Neuronal stem cell (in vitro differentiated cells): ENCODE measurements around the gene TMEM35B.

Experiments used
- DNase-seq: peaks from one replicate; pipeline ENCODE4 v3.0.0-alpha.2; 2013; ENCODE audit warnings: low spot score
- H2AFZ ChIP-seq: one replicate; pipeline ENCODE4 v1.6.1; 2013; ENCODE audit warnings: mild to moderate bottlenecking, low read length, inconsistent platforms
- H2AK5ac ChIP-seq: 2 replicates; pipeline ENCODE4 v1.6.1; 2013; ENCODE audit warnings: low read depth, mild to moderate bottlenecking, inconsistent platforms, low read length, moderate library complexity, mixed read lengths
- H2BK120ac ChIP-seq: 2 replicates; pipeline ENCODE4 v1.6.1; 2013; ENCODE audit warnings: low read depth, mild to moderate bottlenecking, inconsistent platforms, low read length, moderate library complexity, mixed read lengths
- H2BK12ac ChIP-seq: one replicate; pipeline ENCODE4 v1.6.1; 2013; ENCODE audit warnings: low read length, inconsistent platforms
- H2BK15ac ChIP-seq: 2 replicates; pipeline ENCODE4 v1.6.1; 2013; ENCODE audit warnings: mild to moderate bottlenecking, low read length, inconsistent platforms, mixed read lengths
- H2BK5ac ChIP-seq: one replicate; pipeline ENCODE4 v1.6.1; 2013; ENCODE audit warnings: inconsistent platforms, mild to moderate bottlenecking, low read length, moderate library complexity
- H3K14ac ChIP-seq: one replicate; pipeline ENCODE4 v1.6.1; 2013; ENCODE audit warnings: low read length, inconsistent platforms
- H3K18ac ChIP-seq: 2 replicates; pipeline ENCODE4 v1.6.1; 2013; ENCODE audit warnings: low read length, inconsistent platforms
- H3K23ac ChIP-seq: 2 replicates; pipeline ENCODE4 v1.6.1; 2013; ENCODE audit warnings: low read depth, mild to moderate bottlenecking, mixed read lengths, low read length, inconsistent platforms; ENCODE audit not compliant: poor library complexity
- H3K27ac ChIP-seq: replicated peaks from 3 replicates; pipeline ENCODE4 v1.5.1; 2013; ENCODE audit warnings: low read length, inconsistent platforms
- H3K27me3 ChIP-seq, 3 experiments: 2 replicates each; pipeline ENCODE4 v1.6.1; 2013; ENCODE audit warnings: low read length in 3 of 3, mild to moderate bottlenecking in 2 of 3, inconsistent platforms in 1 of 3, low read depth in 1 of 3, mixed read lengths in 1 of 3, moderate library complexity in 1 of 3; ENCODE audit not compliant: control insufficient read depth in 3 of 3, insufficient read depth in 3 of 3
- H3K36me3 ChIP-seq, 2 donors: replicated peaks in 1 of 2; 2 replicates each; pipeline ENCODE4 v1.6.1; 2013; ENCODE audit warnings: low read length in 2 of 2; ENCODE audit not compliant: control insufficient read depth in 2 of 2, insufficient read depth in 2 of 2
- H3K4ac ChIP-seq: 2 replicates; pipeline ENCODE4 v1.6.1; 2013; ENCODE audit warnings: inconsistent platforms, mild to moderate bottlenecking, low read length, moderate library complexity
- H3K4me1 ChIP-seq, 2 donors: 1 replicate in 1 of 2; 2 replicates in 1 of 2; pipeline ENCODE4 v1.6.1; 2013; ENCODE audit warnings: low read length in 2 of 2, low read depth in 1 of 2; ENCODE audit not compliant: control insufficient read depth in 2 of 2, insufficient read depth in 1 of 2
- H3K4me2 ChIP-seq: one replicate; pipeline ENCODE4 v1.6.1; 2013; ENCODE audit warnings: mild to moderate bottlenecking, low read length, inconsistent platforms; ENCODE audit not compliant: insufficient read depth, poor library complexity, severe bottlenecking
- H3K4me3 ChIP-seq, 2 donors: 2 replicates each; pipeline ENCODE4 v1.5.1; 2013; ENCODE audit warnings: low read length in 2 of 2, mild to moderate bottlenecking in 2 of 2, inconsistent platforms in 1 of 2, moderate library complexity in 1 of 2
- H3K79me1 ChIP-seq: one replicate; pipeline ENCODE4 v1.6.1; 2013; ENCODE audit warnings: low read depth, mild to moderate bottlenecking, inconsistent platforms, low read length, moderate library complexity
- H3K9ac ChIP-seq: one replicate; pipeline ENCODE4 v1.6.1; 2013; ENCODE audit warnings: mild to moderate bottlenecking, low read depth, low read length, inconsistent platforms; ENCODE audit not compliant: poor library complexity
- H3K9me3 ChIP-seq, 2 donors: replicated peaks in 1 of 2; 2 replicates each; pipeline versions ENCODE3 to v1.6.1; 2013; ENCODE audit warnings: low read length in 2 of 2, mild to moderate bottlenecking in 2 of 2, inconsistent platforms in 1 of 2, low read depth in 1 of 2, mixed read lengths in 1 of 2, moderate library complexity in 1 of 2; ENCODE audit not compliant: control insufficient read depth in 2 of 2, insufficient read depth in 1 of 2
- H4K8ac ChIP-seq: one replicate; pipeline ENCODE4 v1.6.1; 2013; ENCODE audit warnings: low read depth, mild to moderate bottlenecking, inconsistent platforms, low read length, moderate library complexity
- H4K91ac ChIP-seq: one replicate; pipeline ENCODE4 v1.6.1; 2013; ENCODE audit warnings: low read length, low read depth, mild to moderate bottlenecking, inconsistent platforms; ENCODE audit not compliant: poor library complexity
- WGBS, 2 donors: extraction: QIAGEN DNeasy Blood & Tissue Kit; methylation state at CpG; one replicate each; pipeline ENCODE4 v1.1.7; 2013; ENCODE audit warnings: missing lambda C conversion rate in 2 of 2, mixed read lengths in 1 of 2; ENCODE audit not compliant: insufficient read length in 2 of 2, insufficient replicate concordance in 1 of 2; ENCODE audit errors: extremely low coverage in 2 of 2; 5-methylcytosine and 5-hydroxymethylcytosine counted together

TMEM35B gene

DNA sequence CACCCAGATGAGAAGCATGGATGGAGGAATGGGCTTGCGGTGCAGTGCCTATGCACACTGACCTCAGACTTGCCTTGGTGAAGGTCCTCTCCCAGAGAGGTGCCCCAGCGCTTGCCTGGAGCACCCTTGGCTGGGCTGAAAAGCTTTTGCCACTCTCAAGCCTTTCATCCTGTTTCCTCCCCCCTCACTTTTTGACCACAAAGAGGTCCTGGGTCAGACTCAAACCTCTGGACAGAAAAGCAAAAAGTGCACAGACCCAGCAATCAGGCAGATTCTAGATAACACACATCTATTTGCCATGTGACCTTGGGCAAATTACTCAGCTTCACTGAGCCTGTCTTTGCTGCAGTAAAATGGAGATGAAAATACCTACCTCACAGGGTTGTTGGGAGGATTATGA is 7.3 kb downstream of the TMEM35B start:
- Histone ChIP-seq H2AFZ (no peak overlapping the region), H2AK5ac (no peak overlapping the region), H3K27ac (no peak overlapping the region), H3K14ac (no peak overlapping the region), H2BK5ac (no peak overlapping the region), H3K4me2 (no peak overlapping the region), H3K4me1 (no peaks in the 10 kb centered on the region), H3K4ac (no peak overlapping the region), H3K9me3 (no peaks in the 10 kb centered on the region), H4K8ac (no peak overlapping the region), H3K23ac (no peak overlapping the region), H3K4me3 (no peak overlapping the region), H4K91ac (no peak overlapping the region), H2BK12ac (no peak overlapping the region), H3K27me3 (no peaks in the 10 kb centered on the region), H2BK120ac (no peak overlapping the region), H3K18ac (no peak overlapping the region), H2BK15ac (no peak overlapping the region), H3K36me3 (peaks cover 0 to 11% of the 10 kb centered on the region in 2 donors), H3K79me1 (peaks cover 2% of the 10 kb centered on the region), H3K9ac (no peak overlapping the region)
- no peak for DNase-seq
- WGBS, 2 donors, result no CpG with 5 or more reads among the region's 2 CpGs

DNA sequence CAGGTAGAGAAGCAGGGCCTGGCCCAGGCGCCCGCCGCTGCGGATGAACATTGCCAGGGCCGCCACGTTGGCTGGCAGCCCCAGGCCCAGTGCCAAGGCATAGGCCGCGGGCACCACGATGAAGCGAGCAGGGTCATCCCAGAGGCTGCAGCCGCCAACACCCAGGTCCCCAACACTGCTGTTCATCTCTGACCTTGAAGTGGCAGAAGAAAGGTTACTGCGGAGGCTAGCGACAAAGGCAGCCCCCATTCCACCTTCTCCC is 8.0 kb downstream of the TMEM35B start:
- H3K9me3 ChIP-seq, result no peaks in the 10 kb centered on the region
- no peak overlapping the region for H2BK15ac ChIP-seq
- H4K8ac ChIP-seq, result no peak overlapping the region
- no peak overlapping the region for H3K23ac ChIP-seq
- no peak overlapping the region for H2BK5ac ChIP-seq
- no peak overlapping the region for H2BK12ac ChIP-seq
- H3K4ac ChIP-seq, result no peak overlapping the region
- no peak overlapping the region for H2AK5ac ChIP-seq
- no peak for DNase-seq
- no peak overlapping the region for H3K4me3 ChIP-seq
- peaks cover 4% of the 10 kb centered on the region for H3K79me1 ChIP-seq
- H3K27me3 ChIP-seq, result no peaks in the 10 kb centered on the region
- H3K9ac ChIP-seq, result no peak overlapping the region
- H4K91ac ChIP-seq, result no peak overlapping the region
- no peaks in the 10 kb centered on the region for H3K4me1 ChIP-seq
- H2AFZ ChIP-seq, result no peak overlapping the region
- no peak overlapping the region for H3K4me2 ChIP-seq
- H2BK120ac ChIP-seq, result no peak overlapping the region
- WGBS, 2 donors, result no CpG with 5 or more reads among the region's 13 CpGs
- H3K27ac ChIP-seq, result no peak overlapping the region
- no peak overlapping the region for H3K14ac ChIP-seq
- no peak overlapping the region for H3K18ac ChIP-seq
- H3K36me3 ChIP-seq, result peaks cover 0 to 10% of the 10 kb centered on the region in 2 donors

DNA sequence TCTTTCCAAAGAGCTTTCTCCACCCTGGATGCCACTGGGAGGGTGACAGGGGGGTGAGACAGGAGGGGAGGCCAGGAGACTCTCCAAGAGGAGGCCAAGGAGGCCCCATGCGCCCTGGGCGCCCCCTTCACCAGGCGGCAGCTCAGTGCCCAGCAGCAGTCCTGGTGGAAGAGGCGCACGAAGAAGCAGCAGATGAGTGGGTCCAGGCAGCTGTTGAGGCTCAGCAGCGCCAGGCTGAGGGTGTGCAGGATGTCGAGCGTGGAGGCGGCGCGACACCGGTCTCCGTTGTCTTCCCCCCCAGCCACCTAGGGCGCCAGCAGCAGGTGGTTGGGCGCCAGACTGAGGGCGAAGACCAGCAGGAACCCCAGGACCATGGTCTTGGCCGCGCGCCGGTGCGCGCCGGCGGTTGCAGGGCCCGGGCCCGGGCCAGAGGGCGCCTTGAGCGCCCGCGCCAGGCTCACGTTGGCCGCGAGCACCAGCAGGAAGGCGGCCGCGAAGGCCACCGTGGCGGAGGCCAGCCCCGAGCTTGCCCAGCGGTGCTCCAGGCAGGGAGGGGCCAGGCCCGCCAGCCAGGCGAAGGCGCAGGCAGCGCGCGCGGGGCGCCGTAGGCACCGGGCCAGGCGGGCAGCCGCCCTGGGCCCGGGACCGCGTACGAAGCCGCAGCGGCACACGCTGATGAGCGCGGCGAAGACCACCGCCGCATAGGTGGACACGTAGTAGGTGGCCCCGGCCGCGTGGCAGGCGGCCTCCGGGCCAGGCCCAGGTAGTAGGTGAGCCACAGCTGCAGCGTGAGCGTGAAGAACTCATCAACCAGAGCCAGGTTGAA is 8.6 kb downstream of the TMEM35B start:
- no peak overlapping the region for H2AK5ac ChIP-seq
- no CpG with 5 or more reads among the region's 72 CpGs for WGBS, 2 donors
- H3K79me1 ChIP-seq, result peaks cover 4% of the 10 kb centered on the region
- no peak overlapping the region for H4K91ac ChIP-seq
- no peak overlapping the region for H2BK15ac ChIP-seq
- no peaks in the 10 kb centered on the region for H3K9me3 ChIP-seq
- H2BK120ac ChIP-seq, result no peak overlapping the region
- no peak overlapping the region for H4K8ac ChIP-seq
- no peak overlapping the region for H3K4me3 ChIP-seq
- H2AFZ ChIP-seq, result no peak overlapping the region
- peak overlapping the region; percentile 55 for H3K18ac ChIP-seq
- peaks cover 0 to 4% of the 10 kb centered on the region in 2 donors for H3K36me3 ChIP-seq
- no peak overlapping the region for H2BK12ac ChIP-seq
- H3K9ac ChIP-seq, result no peak overlapping the region
- no peak overlapping the region for H2BK5ac ChIP-seq
- H3K4ac ChIP-seq, result no peak overlapping the region
- DNase-seq, result no peak
- H3K4me2 ChIP-seq, result no peak overlapping the region
- H3K27me3 ChIP-seq, result no peaks in the 10 kb centered on the region
- H3K4me1 ChIP-seq, result no peaks in the 10 kb centered on the region
- peak overlapping the region; percentile 33 for H3K14ac ChIP-seq
- peak overlapping the region; percentile 83 for H3K23ac ChIP-seq
- no peak overlapping the region for H3K27ac ChIP-seq

DNA sequence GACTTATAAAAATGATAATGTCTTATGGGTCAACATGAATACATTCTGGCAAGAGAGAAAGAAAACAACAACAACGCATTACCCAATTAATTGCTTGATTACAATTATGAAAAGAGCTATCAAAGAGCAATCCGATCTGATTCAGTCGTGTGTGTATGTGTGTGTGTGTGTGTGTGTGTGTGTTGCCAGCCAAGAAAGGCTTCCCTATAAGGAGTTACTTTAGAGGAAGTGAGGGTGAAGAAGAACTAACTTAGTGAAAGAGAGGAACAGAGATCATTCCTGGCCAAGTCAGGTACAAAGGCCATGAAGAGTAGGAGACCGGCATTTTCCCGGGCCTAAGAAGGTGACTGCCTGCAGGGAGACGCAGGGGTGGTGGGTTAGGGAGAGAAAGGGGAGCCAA is 9.4 kb downstream of the TMEM35B start:
- Histone ChIP-seq H4K91ac (no peak overlapping the region), H3K4ac (no peak overlapping the region), H3K4me2 (no peak overlapping the region), H3K27ac (no peak overlapping the region), H3K36me3 (no peaks in the 10 kb centered on the region), H2AK5ac (no peak overlapping the region), H2BK12ac (no peak overlapping the region), H3K9ac (no peak overlapping the region), H2BK15ac (no peak overlapping the region), H3K23ac (no peak overlapping the region), H4K8ac (no peak overlapping the region), H3K9me3 (no peaks in the 10 kb centered on the region), H2AFZ (no peak overlapping the region), H3K27me3 (no peaks in the 10 kb centered on the region), H3K4me1 (peaks cover 0 to 3% of the 10 kb centered on the region in 2 donors), H3K79me1 (peaks cover 4% of the 10 kb centered on the region), H3K4me3 (no peak overlapping the region), H2BK120ac (no peak overlapping the region), H3K18ac (no peak overlapping the region), H3K14ac (no peak overlapping the region), H2BK5ac (no peak overlapping the region)
- DNase-seq, result no peak
- WGBS, 2 donors, result no CpG with 5 or more reads among the region's 6 CpGs
